GM23338 (cell line): ENCODE measurements around the gene STAM. TPM values are rescaled to one million over a fixed set of nuclear protein-coding genes. Genes with fewer than 3 reads are reported as not detected.

Experiments
- ATAC-seq: fragments of 200-7000 bp; cut with Tn5 transposase; 3 replicates; pipeline ENCODE4 v1.9.1; 2020
- DNase-seq: peaks from one replicate; pipeline ENCODE4 v3.0.0-alpha.2; 2015; ENCODE audit warnings: low spot score
- H2AFZ ChIP-seq: fragments of 200-600 bp; sonication (generic); 2 replicates; pipeline ENCODE4 v1.8.0; 2016; ENCODE audit warnings: antibody characterized with exemption, mild to moderate bottlenecking, moderate library complexity
- H3F3A ChIP-seq: fragments of 200-600 bp; sonication (generic); replicated peaks from 2 replicates; pipeline ENCODE4 v1.8.0; 2017; ENCODE audit warnings: antibody characterized with exemption, mixed run types, low read depth
- H3K27ac ChIP-seq: fragments of 200-600 bp; sonication (generic); 2 replicates; pipeline ENCODE4 v1.6.1; 2016; ENCODE audit warnings: low read depth
- H3K27me3 ChIP-seq: fragments of 200-600 bp; sonication (generic); 2 replicates; pipeline ENCODE4 v1.8.0; 2016; ENCODE audit warnings: mild to moderate bottlenecking, mixed run types, moderate library complexity; ENCODE audit not compliant: insufficient read depth
- H3K36me3 ChIP-seq: fragments of 200-600 bp; sonication (generic); 2 replicates; pipeline ENCODE4 v1.8.0; 2016; ENCODE audit warnings: mild to moderate bottlenecking; ENCODE audit not compliant: insufficient read depth
- H3K4me1 ChIP-seq: fragments of 200-600 bp; sonication (generic); 2 replicates; pipeline ENCODE4 v1.8.0; 2016; ENCODE audit warnings: mild to moderate bottlenecking, moderate library complexity; ENCODE audit not compliant: insufficient read depth
- H3K4me2 ChIP-seq: fragments of 200-600 bp; sonication (generic); 2 replicates; pipeline ENCODE4 v1.7.1; 2017; ENCODE audit warnings: mixed run types
- H3K4me3 ChIP-seq: fragments of 200-600 bp; sonication (generic); 2 replicates; pipeline ENCODE4 v1.6.1; 2016; ENCODE audit warnings: mixed run types
- H3K79me2 ChIP-seq: fragments of 200-600 bp; sonication (generic); replicated peaks from 2 replicates; pipeline ENCODE4 v1.8.0; 2017; ENCODE audit warnings: mild to moderate bottlenecking; ENCODE audit not compliant: insufficient read depth
- H3K9me2 ChIP-seq: fragments of 200-600 bp; sonication (generic); 2 replicates; pipeline ENCODE4 v1.8.0; 2017; ENCODE audit not compliant: insufficient read depth
- H4K20me1 ChIP-seq: fragments of 200-600 bp; sonication (generic); replicated peaks from 2 replicates; pipeline ENCODE4 v1.8.0; 2017; ENCODE audit warnings: mild to moderate bottlenecking; ENCODE audit not compliant: insufficient read depth
- H3K27ac Mint-ChIP-seq: 2 replicates; pipeline ENCODE4 v1.8.0; 2020; ENCODE audit warnings: inconsistent platforms, mild to moderate bottlenecking, moderate library complexity, mixed read lengths
- H3K27me3 Mint-ChIP-seq: 3 replicates; pipeline ENCODE4 v1.8.0; 2022; ENCODE audit warnings: low read depth, mild to moderate bottlenecking, moderate library complexity, mixed read lengths, inconsistent platforms; ENCODE audit not compliant: insufficient read depth, poor library complexity
- H3K36me3 Mint-ChIP-seq: 3 replicates; pipeline ENCODE4 v1.8.0; 2021; ENCODE audit warnings: low read depth, mild to moderate bottlenecking, inconsistent platforms, moderate library complexity, mixed read lengths
- H3K4me1 Mint-ChIP-seq: 3 replicates; pipeline ENCODE4 v1.8.0; 2020; ENCODE audit warnings: mild to moderate bottlenecking, inconsistent platforms, mixed read lengths
- H3K4me3 Mint-ChIP-seq: 3 replicates; pipeline ENCODE4 v1.8.0; 2021; ENCODE audit warnings: moderate library complexity, mild to moderate bottlenecking, inconsistent platforms, mixed read lengths
- H3K9me3 Mint-ChIP-seq: 3 replicates; pipeline ENCODE4 v1.8.0; 2020; ENCODE audit warnings: moderate library complexity, mild to moderate bottlenecking, inconsistent platforms, mixed read lengths
- CREB1 ChIP-seq: fragments of 250-450 bp; sonication (Bioruptor Pico); IDR thresholded peaks from 2 replicates; pipeline ENCODE4 v1.5.0; 2020; ENCODE audit warnings: low read depth, mild to moderate bottlenecking, moderate library complexity
- CTCF ChIP-seq, 2 experiments: fragments of 200-600 bp in 1 of 2; sonication (generic) in 1 of 2; conservative IDR thresholded peaks; 2 replicates each; pipeline versions ENCODE4 v1.5.1 to v1.6.1; 2016 to 2017; ENCODE audit warnings: antibody characterized with exemption in 2 of 2, low read depth in 2 of 2, mild to moderate bottlenecking in 2 of 2, moderate library complexity in 1 of 2
- ETS1 ChIP-seq: IDR thresholded peaks from 2 replicates; pipeline ENCODE4 v1.6.1; 2016; ENCODE audit warnings: antibody characterized with exemption
- EZH2 ChIP-seq: fragments of 200-600 bp; sonication (generic); IDR thresholded peaks from one replicate; pipeline ENCODE4 v1.8.0; 2017; ENCODE audit warnings: antibody characterized with exemption, mild to moderate bottlenecking, low read depth; ENCODE audit not compliant: unreplicated experiment
- EZH2phosphoT487 ChIP-seq: fragments of 200-600 bp; sonication (generic); IDR thresholded peaks from one replicate; pipeline ENCODE4 v1.8.1; 2018; ENCODE audit warnings: antibody characterized with exemption; ENCODE audit not compliant: unreplicated experiment
- JUNB ChIP-seq: IDR thresholded peaks from one replicate; pipeline ENCODE4 v1.6.1; 2016; ENCODE audit warnings: antibody characterized with exemption; ENCODE audit not compliant: unreplicated experiment
- NANOG ChIP-seq: IDR thresholded peaks from 2 replicates; pipeline ENCODE4 v1.6.1; 2016; ENCODE audit warnings: antibody characterized with exemption, borderline replicate concordance
- POLR2AphosphoS5 ChIP-seq: IDR thresholded peaks from 2 replicates; pipeline ENCODE4 v1.6.1; 2016; ENCODE audit warnings: antibody characterized with exemption, low read depth
- STAT1 ChIP-seq: IDR thresholded peaks from one replicate; pipeline ENCODE4 v1.6.1; 2016; ENCODE audit warnings: antibody characterized with exemption; ENCODE audit not compliant: unreplicated experiment
- ZNF114 ChIP-seq: fragments of 250-450 bp; sonication (Bioruptor Pico); IDR thresholded peaks from 2 replicates; pipeline ENCODE4 v1.5.0; 2020; ENCODE audit warnings: mild to moderate bottlenecking, moderate library complexity
- ZNF331 ChIP-seq: fragments of 250-450 bp; sonication (Bioruptor Pico); IDR thresholded peaks from 2 replicates; pipeline ENCODE4 v1.5.0; 2020; ENCODE audit warnings: low read depth, mild to moderate bottlenecking, moderate library complexity
- ZNF462 ChIP-seq: fragments of 250-450 bp; sonication (Bioruptor Pico); IDR thresholded peaks from 2 replicates; pipeline ENCODE4 v1.5.0; 2020; ENCODE audit warnings: mild to moderate bottlenecking, moderate library complexity
- polyA plus RNA-seq: library from polyadenylated mRNA; unstranded; fragments of >200 nt; fragmentation: Nextera tagmentation; extraction: Ambion mirVana; gene quantifications from 2 replicates; pipeline ENCODE4 v1.2.1, GENCODE V29; 2016
- total RNA-seq: library from RNA; depleted of rRNA; stranded (reverse); fragments of >200 nt; shearing (Covaris generic); gene quantifications from 2 replicates; pipeline ENCODE4 v1.2.3, GENCODE V29; 2014

The STAM gene
- total and polyA plus RNA-seq, 2 experiments from 2014 or later, result 28.8 to 40.5 TPM

- TF ChIP-seq ETS1 (no peak), ZNF331 (CRISPR knock-in tag) (no peak), EZH2phosphoT487 (no peak), STAT1 (no peak), NANOG (no peak), EZH2 (no peak), JUNB (no peak), POLR2AphosphoS5 (no peak), CTCF (conservative IDR thresholded peaks at IDR 0.05; ENCODE audit: low read depth in 2 of 2) (no peak)
Observed at GRCh38 chr10:17683541-17683940, 39.6 kb downstream of the STAM start (continued).

GRCh38 chr10:17684537-17684936, 40.6 kb downstream of the STAM start:
- Mint-ChIP-seq H3K4me1 (peaks cover 16% of the 10 kb centered on the region), H3K27ac (no peak overlapping the region), H3K9me3 (no peaks in the 10 kb centered on the region), H3K27me3 (peaks cover 1% of the 10 kb centered on the region), H3K4me3 (no peak overlapping the region), H3K36me3 (peaks cover 3% of the 10 kb centered on the region; the same call in 1 of the 3 replicates)
- H3K27me3 ChIP-seq, result no peaks in the 10 kb centered on the region
- no peak overlapping the region for H3K4me2 ChIP-seq
- no peaks in the 10 kb centered on the region for H3F3A ChIP-seq
- no peak overlapping the region for H3K27ac ChIP-seq
- DNase-seq, result no peak
- H4K20me1 ChIP-seq, result no peaks in the 10 kb centered on the region
- no peak overlapping the region for H3K4me3 ChIP-seq
- peaks cover 7% of the 10 kb centered on the region; the same call in 1 of the 2 replicates for H3K4me1 ChIP-seq
- H3K9me2 ChIP-seq, result no peaks in the 10 kb centered on the region
- no peak overlapping the region for H2AFZ ChIP-seq
- H3K79me2 ChIP-seq, result peaks cover 75% of the 10 kb centered on the region
- 0 out of 2 replicates have a peak, but pooled peaks cover 5% of the 10 kb centered on the region for H3K36me3 ChIP-seq
- no peak for ATAC-seq
- no peak for TF ChIP-seq ETS1
- TF ChIP-seq STAT1, result no peak
- TF ChIP-seq EZH2, result no peak
- no peak for TF ChIP-seq ZNF462 (CRISPR knock-in tag)
- no peak for TF ChIP-seq JUNB
- TF ChIP-seq CREB1, result no peak
- no peak for TF ChIP-seq POLR2AphosphoS5
- TF ChIP-seq ZNF114 (CRISPR knock-in tag), result no peak
